GM18498 (cell line): Measurements from ENCODE around the gene POGLUT2.

ENCODE experiments used
- ATAC-seq: cut with Tn5 transposase; IDR thresholded peaks from one replicate; pipeline ENCODE4 v1.9.1; 2021; ENCODE audit warnings: mild to moderate bottlenecking, moderate library complexity; ENCODE audit not compliant: unreplicated experiment

Gene POGLUT2

DNA sequence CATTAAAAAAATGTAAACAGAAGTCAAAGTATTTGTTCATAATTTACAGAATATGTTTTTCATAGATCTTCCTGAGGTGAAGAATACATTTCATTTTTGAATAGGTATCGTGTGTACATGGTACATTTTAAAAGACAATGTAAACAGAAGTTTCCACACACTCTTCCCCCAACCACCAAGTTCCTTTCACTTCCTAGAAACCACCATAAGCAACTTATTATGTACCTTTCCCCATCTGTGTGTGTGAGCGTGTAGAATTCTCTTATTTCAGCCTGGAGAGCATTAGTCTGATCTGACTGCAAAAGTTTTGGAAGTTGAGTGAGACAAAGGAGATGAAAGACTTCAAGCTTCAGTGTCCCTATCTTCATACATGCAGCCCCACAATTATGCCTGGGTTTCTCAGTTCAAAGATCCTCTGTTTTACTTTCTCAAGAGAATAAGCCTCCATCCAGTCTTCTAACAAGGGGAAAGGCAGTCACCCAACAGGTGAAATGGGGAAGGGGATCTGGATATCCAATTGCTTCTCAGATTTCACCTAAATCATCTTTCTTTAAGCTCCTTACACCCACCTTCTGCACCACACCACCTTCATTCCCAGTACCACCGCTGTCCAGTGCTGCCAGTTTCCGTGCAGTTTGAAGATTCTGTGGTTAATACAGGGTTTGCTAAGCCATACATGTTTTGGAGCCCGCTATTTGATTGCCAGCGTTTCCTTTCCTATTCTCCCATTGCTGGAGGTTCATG, 27.3 kb downstream of the POGLUT2 start:
- ATAC-seq = no peak

GRCh38 chr13:102770435-102770834, 28.3 kb downstream of the POGLUT2 start:
- no peak for ATAC-seq

GRCh38 chr13:102769679-102770078, 29.1 kb downstream of the POGLUT2 start:
- ATAC-seq = no peak

DNA sequence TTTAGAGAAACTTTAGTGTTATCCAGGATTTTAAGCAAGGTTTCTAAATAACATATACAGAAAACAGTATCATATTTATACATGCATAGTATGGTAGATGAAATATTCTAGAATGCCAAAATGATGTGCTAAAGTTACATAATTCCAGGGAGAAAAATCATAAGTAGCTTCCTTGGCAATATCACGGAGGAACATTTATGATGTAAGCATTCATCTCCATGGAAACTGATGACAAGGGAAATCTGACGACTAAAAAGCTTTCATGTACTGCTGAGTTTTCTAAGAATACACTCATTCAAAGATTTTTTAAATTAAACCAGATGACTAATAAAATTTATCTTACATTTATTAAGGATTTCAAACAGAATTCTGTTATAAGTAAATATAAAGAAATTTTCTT, 29.9 kb downstream of the POGLUT2 start:
- no peak for ATAC-seq

DNA sequence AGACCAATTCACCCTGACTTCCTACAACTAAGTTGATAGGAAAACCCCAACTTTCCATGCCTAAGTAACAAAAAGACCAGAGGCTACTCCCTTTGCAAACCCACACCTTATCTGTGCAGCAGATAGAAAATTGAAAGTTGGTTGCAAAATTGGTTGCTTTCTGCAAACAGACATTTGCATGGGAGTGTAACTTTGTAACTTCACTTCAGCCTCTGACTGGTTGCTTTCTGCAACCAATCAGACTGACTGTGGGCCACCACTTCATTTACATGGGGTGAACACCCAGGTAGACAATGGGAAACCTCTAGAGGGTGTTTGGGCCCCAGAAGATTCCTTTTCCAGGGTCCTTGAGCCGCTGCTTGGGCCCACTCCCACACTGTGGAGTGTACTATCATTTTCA, 35.0 kb downstream of the POGLUT2 start:
- no peak for ATAC-seq

DNA sequence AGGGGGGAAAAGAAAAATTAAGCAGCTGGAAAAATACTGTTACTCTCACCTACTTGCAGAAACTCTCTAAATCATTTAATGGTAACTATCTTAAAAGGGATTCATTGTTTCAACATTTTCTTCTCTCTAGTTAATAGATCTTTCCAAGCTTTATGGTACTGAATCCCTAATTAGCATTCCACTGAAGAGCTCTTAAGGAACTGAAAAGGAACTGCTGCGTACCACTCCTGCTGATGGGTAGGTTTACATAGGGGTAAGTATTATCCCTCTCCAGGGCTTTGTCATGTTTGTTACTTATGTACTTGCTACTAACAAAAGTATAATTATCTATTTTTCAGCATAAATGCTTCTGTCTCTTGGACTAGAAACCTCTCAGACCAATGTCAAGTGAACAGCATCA, 37.7 kb downstream of the POGLUT2 start:
- no peak for ATAC-seq

- ATAC-seq = no peak
Observed at GRCh38 chr13:102758842-102759241, 39.9 kb downstream of the POGLUT2 start.

- ATAC-seq = no peak
Observed at GRCh38 chr13:102757006-102757405, 41.8 kb downstream of the POGLUT2 start.

DNA sequence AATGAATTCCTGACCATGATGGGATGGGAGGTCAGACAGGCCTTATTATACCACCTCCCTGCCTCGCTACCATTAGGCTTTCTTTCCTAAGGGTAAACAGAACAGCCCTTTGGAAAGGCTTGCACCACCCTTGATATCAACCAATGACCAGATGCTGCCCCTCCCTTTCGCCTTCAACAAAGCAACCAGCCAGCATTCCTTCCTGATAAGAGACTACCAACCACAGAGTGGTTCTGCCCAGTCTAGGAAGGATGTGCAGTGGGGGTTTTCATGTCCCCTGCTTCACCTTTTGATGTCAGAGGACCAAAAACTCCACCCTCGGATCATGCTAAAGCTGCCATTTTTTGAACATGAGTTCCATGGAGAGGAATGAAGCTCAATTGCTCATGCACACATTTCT, 46.9 kb downstream of the POGLUT2 start:
- ATAC-seq = no peak

DNA sequence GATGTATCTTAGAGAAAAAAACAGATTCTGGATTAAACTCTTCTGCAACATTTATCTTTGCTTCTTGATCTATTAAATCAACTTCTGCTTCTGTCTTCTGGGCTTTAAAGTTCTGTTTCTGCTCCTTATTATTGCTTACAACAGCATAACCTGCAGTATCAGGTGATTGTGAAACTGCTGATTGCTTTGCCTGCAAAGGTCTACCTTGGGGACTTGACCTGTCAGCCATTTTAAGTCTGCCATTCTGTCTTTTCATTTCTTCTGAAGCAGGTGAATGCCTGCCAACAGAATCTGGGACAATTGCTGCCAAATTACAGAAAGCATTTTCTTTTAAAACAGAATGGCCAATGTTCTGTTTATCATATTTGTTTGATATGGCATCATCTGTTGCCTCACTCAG, 56.3 kb downstream of the POGLUT2 start:
- ATAC-seq = no peak

DNA sequence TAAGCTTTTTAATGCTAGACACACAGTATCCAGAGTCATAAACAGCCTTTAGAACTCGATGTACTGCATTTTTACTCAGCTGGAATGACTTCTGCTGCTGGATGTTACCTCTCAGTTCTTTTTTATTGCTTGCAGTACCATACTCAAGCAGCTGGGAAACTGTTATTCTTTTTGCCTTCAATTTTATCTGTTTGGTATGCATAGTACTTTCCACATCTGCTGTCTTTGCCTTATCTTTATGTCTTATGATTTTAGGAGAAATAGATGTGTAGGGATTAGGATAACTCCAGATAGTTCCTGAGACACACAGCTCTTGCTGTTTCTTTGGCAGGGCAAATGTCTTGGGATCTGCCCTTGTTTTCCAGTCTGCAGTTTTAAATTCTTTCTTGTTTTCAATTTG, 56.7 kb downstream of the POGLUT2 start:
- no peak for ATAC-seq
